K562 (cell line): ENCODE measurements around the gene AGFG2. TPM values are rescaled to one million over a fixed set of nuclear protein-coding genes. Genes with fewer than 3 reads are reported as not detected.

Experiments used
- CHCHD3 ChIP-seq: fragments of 250-450 bp; sonication (Bioruptor Pico); IDR thresholded peaks from 2 replicates; pipeline ENCODE4 v2.1.2; 2022; ENCODE audit warnings: mild to moderate bottlenecking
- CREB1 ChIP-seq, 2 experiments: sonication (generic) in 1 of 2; formaldehyde crosslinking in 1 of 2; IDR thresholded peaks; 2 replicates each; pipeline versions ENCODE4 v1.6.1 to v1.8.0; 2012 to 2022; ENCODE audit warnings: inconsistent platforms in 1 of 2, mild to moderate bottlenecking in 1 of 2, missing genetic modification reagents in 1 of 2, moderate library complexity in 1 of 2
- GTF2B ChIP-seq: IDR thresholded peaks from 2 replicates; pipeline ENCODE4 v1.6.1; 2011; ENCODE audit not compliant: insufficient read length; ENCODE audit errors: extremely low read depth
- HLTF ChIP-seq: fragments of 450-650 bp; IDR thresholded peaks from 2 replicates; pipeline ENCODE4 v1.6.1; 2016
- HOMEZ ChIP-seq: fragments of 250-450 bp; sonication (Bioruptor Pico); IDR thresholded peaks from 2 replicates; pipeline ENCODE4 v1.4.0; 2020; ENCODE audit warnings: mild to moderate bottlenecking, moderate library complexity
- IRF2 ChIP-seq: sonication (generic); formaldehyde crosslinking; IDR thresholded peaks from 2 replicates; pipeline ENCODE4 v1.8.1; 2022; ENCODE audit warnings: mild to moderate bottlenecking, missing genetic modification reagents
- KLF16 ChIP-seq: IDR thresholded peaks from 2 replicates; pipeline ENCODE4 v1.6.1; 2016; ENCODE audit warnings: antibody characterized with exemption
- MAFG ChIP-seq: fragments of 450-650 bp; conservative IDR thresholded peaks from 2 replicates; pipeline ENCODE4 v1.6.1; 2016; ENCODE audit warnings: missing genetic modification characterization, missing compliant biosample characterization
- polyA plus RNA-seq, 8 experiments: library from polyadenylated mRNA; depleted of rRNA in 4 of 8; stranded (reverse) in 5 of 8; unstranded in 3 of 8; fragments of >200 nt; fragmentation: Nextera tagmentation in 2 of 8; fragmentation: Illumina TruSeq in 1 of 8; extraction: Ambion mirVana in 2 of 8; extraction: Trizol in 1 of 8; gene quantifications; 2 replicates each; pipeline versions ENCODE4 v1.2.1 to v1.2.3, GENCODE V29; 2011 to 2014; ENCODE audit warnings: inconsistent platforms in 1 of 8, missing spikeins in 1 of 8
- total RNA-seq, 7 experiments: library from RNA; depleted of rRNA in 6 of 7; stranded (reverse); fragments of >200 nt in 6 of 7; fragmentation: Illumina TruSeq in 2 of 7; extraction: Trizol in 2 of 7; gene quantifications; 2 replicates each; pipeline versions ENCODE4 v1.2.1 to v1.2.3, GENCODE V29; 2011 to 2021; ENCODE audit warnings: low replicate concordance in 1 of 7
- TF ChIP-seq, protein P1 (sequence below): fragments of 450-650 bp; IDR thresholded peaks from 2 replicates; pipeline ENCODE4 v1.7.0; 2016; ENCODE audit warnings: borderline replicate concordance
- TF ChIP-seq, protein P2 (sequence below): sonication (generic); formaldehyde crosslinking; IDR thresholded peaks from 2 replicates; pipeline ENCODE4 v1.4.0; 2020; ENCODE audit warnings: mild to moderate bottlenecking, missing genetic modification reagents
- TF ChIP-seq, protein P3 (sequence below): fragments of 450-650 bp; IDR thresholded peaks from 2 replicates; pipeline ENCODE4 v1.6.1; 2018; ENCODE audit not compliant: partially characterized antibody

Gene AGFG2
- total and polyA plus RNA-seq, 9 of the 15 experiments (the other 6 are each of a cell fraction or from before 2014, with no cell fraction given), result 0.31 to 23.1 (median 6.5) TPM

GRCh38 chr7:100532165-100533022, 6.6 kb upstream of the AGFG2 start (continued):
- TF ChIP-seq, protein P1, sequence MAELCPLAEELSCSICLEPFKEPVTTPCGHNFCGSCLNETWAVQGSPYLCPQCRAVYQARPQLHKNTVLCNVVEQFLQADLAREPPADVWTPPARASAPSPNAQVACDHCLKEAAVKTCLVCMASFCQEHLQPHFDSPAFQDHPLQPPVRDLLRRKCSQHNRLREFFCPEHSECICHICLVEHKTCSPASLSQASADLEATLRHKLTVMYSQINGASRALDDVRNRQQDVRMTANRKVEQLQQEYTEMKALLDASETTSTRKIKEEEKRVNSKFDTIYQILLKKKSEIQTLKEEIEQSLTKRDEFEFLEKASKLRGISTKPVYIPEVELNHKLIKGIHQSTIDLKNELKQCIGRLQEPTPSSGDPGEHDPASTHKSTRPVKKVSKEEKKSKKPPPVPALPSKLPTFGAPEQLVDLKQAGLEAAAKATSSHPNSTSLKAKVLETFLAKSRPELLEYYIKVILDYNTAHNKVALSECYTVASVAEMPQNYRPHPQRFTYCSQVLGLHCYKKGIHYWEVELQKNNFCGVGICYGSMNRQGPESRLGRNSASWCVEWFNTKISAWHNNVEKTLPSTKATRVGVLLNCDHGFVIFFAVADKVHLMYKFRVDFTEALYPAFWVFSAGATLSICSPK, result no peak
- no peak; the same call in 1 of the 2 replicates for TF ChIP-seq HLTF
- TF ChIP-seq CHCHD3 (CRISPR knock-in tag), result no peak
- TF ChIP-seq, protein P2, sequence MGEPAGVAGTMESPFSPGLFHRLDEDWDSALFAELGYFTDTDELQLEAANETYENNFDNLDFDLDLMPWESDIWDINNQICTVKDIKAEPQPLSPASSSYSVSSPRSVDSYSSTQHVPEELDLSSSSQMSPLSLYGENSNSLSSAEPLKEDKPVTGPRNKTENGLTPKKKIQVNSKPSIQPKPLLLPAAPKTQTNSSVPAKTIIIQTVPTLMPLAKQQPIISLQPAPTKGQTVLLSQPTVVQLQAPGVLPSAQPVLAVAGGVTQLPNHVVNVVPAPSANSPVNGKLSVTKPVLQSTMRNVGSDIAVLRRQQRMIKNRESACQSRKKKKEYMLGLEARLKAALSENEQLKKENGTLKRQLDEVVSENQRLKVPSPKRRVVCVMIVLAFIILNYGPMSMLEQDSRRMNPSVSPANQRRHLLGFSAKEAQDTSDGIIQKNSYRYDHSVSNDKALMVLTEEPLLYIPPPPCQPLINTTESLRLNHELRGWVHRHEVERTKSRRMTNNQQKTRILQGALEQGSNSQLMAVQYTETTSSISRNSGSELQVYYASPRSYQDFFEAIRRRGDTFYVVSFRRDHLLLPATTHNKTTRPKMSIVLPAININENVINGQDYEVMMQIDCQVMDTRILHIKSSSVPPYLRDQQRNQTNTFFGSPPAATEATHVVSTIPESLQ (CRISPR knock-in tag), result no peak
- no peak for TF ChIP-seq HOMEZ (CRISPR knock-in tag)
- no peak for TF ChIP-seq IRF2 (CRISPR knock-in tag)
- TF ChIP-seq, protein P3, sequence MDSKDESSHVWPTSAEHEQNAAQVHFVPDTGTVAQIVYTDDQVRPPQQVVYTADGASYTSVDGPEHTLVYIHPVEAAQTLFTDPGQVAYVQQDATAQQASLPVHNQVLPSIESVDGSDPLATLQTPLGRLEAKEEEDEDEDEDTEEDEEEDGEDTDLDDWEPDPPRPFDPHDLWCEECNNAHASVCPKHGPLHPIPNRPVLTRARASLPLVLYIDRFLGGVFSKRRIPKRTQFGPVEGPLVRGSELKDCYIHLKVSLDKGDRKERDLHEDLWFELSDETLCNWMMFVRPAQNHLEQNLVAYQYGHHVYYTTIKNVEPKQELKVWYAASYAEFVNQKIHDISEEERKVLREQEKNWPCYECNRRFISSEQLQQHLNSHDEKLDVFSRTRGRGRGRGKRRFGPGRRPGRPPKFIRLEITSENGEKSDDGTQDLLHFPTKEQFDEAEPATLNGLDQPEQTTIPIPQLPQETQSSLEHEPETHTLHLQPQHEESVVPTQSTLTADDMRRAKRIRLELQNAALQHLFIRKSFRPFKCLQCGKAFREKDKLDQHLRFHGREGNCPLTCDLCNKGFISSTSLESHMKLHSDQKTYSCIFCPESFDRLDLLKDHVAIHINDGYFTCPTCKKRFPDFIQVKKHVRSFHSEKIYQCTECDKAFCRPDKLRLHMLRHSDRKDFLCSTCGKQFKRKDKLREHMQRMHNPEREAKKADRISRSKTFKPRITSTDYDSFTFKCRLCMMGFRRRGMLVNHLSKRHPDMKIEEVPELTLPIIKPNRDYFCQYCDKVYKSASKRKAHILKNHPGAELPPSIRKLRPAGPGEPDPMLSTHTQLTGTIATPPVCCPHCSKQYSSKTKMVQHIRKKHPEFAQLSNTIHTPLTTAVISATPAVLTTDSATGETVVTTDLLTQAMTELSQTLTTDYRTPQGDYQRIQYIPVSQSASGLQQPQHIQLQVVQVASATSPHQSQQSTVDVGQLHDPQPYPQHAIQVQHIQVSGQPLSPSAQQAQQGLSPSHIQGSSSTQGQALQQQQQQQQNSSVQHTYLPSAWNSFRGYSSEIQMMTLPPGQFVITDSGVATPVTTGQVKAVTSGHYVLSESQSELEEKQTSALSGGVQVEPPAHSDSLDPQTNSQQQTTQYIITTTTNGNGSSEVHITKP, result peak; percentile 17
- TF ChIP-seq GTF2B, result no peak
- no peak for TF ChIP-seq MAFG (tag)
- TF ChIP-seq KLF16, result no peak
- TF ChIP-seq CREB1 (IDR thresholded peaks at IDR 0.05), result no peak
- TF ChIP-seq CREB1 (CRISPR knock-in tag; IDR thresholded peaks at IDR 0.05), result no peak
